Smooth muscle cell of the pulmonary artery (primary cell): Measurements from ENCODE around the gene STAP1. TPM values are rescaled to one million over a fixed set of nuclear protein-coding genes. Genes with fewer than 3 reads are reported as not detected.

Experiments
- total RNA-seq: library from RNA; depleted of rRNA; stranded (reverse); fragments of >200 nt; gene quantifications from 2 replicates; pipeline ENCODE4 v1.2.3, GENCODE V29; 2014

The STAP1 gene, protein sequence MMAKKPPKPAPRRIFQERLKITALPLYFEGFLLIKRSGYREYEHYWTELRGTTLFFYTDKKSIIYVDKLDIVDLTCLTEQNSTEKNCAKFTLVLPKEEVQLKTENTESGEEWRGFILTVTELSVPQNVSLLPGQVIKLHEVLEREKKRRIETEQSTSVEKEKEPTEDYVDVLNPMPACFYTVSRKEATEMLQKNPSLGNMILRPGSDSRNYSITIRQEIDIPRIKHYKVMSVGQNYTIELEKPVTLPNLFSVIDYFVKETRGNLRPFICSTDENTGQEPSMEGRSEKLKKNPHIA
- not detected in 2 replicates for total RNA-seq

DNA sequence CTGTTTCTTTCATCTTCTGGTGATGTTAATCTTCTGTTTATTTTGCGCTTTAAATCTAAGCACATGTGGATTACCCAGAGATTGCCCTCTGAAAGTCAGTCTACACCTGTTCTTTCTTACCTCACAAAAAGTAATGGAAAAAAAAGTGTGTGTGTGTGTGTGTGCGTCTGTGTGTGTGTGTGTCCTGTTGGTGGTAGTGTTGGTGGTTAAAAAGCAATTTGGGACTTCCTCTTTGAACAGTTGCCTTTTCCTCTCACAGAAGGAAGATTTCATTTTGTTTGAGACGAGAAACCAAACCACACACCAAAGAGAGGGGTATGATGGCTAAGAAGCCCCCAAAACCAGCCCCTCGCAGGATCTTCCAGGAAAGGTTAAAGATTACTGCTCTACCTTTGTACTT lies at the start of gene STAP1:
STAP1 (plus strand) TSS at position 235 of the 400 bp plus-strand sequence; CDS start at position 318, 83 bp downstream.

DNA sequence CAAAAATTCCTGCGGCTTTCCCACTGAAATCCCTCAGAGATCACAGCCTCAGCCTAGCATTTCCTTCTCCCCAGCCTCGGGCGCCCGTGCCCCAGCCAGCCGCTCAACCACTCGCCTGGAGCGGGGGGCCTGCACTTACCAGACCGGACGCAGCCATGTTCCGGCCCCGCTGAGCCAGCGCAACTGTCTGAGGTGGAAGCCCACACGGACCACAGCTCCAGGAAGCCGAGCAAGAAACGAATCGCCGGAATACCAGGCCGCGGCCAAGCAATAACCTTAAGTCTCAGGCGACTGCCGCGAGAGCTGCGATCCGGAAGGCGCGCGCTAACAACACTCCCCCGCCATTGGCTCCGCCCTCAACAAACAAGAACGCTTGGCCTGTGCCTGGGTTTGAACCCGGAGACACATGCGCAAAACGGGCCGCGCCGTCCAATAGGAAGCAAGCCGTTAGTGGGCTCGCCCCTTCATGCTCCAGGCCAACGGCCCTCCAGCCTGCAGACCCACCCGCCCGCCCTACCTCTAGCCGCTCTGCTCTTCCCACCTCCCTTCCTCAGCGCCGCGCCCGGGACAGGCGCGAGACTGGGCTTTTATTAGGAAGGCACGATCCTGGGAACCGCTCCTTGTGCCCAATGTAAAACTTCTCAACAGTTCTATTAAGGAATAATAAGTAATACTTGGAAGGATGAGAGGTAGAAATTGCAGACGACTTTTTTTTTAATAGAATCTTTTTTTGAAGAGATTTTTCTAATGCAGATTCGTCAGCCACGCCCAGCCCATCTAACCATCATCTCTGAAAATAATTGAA lies 13.1 kb upstream of the STAP1 start, which contains the start of gene CENPC:
CENPC (minus strand) TSS at position 305 of the 805 bp plus-strand sequence; CDS start at position 157, 148 bp downstream.

Other genes starting within 250 kb of the STAP1 start
- gene CENPC, start 13.2 kb upstream of the STAP1 start, total RNA-seq: 6.9 and 9.3 TPM in 2 replicates
- gene UBA6, start 142.4 kb downstream of the STAP1 start, total RNA-seq: 108 and 149 TPM in 2 replicates
- gene GNRHR, start 195.7 kb downstream of the STAP1 start, total RNA-seq: not detected in 2 replicates